Forelimb muscle (tissue), 1 donor: Measurements from ENCODE around the gene ZNF322. TPM values are rescaled to one million over a fixed set of nuclear protein-coding genes. Genes with fewer than 3 reads are reported as not detected.
A peak's percentile ranks its signal among the peaks of the same experiment; 100 is the strongest.

Experiments used
- DNase-seq: peaks from one replicate; pipeline ENCODE4 v3.0.0-alpha.2; 2013; ENCODE audit warnings: low read depth
- polyA plus RNA-seq: library from polyadenylated mRNA; unstranded; fragments of 120-200 nt; gene quantifications from one replicate; pipeline ENCODE4 v1.2.1, GENCODE V29; 2013; ENCODE audit not compliant: insufficient read length

ZNF322 gene
- polyA plus RNA-seq, 1 donor, result 17.3 TPM

GRCh38 chr6:26613689-26614683 lies 45.6 kb downstream of the ZNF322 start:
- no peak for DNase-seq

- DNase-seq, result no peak
Observed at GRCh38 chr6:26613201-26613600, 46.3 kb downstream of the ZNF322 start.

GRCh38 chr6:26611599-26611998 lies 47.9 kb downstream of the ZNF322 start:
- no peak for DNase-seq

GRCh38 chr6:26609463-26609862 lies 50.1 kb downstream of the ZNF322 start:
- no peak for DNase-seq

GRCh38 chr6:26607434-26608230 lies 51.9 kb downstream of the ZNF322 start:
- DNase-seq, result no peak

GRCh38 chr6:26604797-26605196 lies 54.7 kb downstream of the ZNF322 start:
- DNase-seq, result no peak

GRCh38 chr6:26604026-26604425 lies 55.5 kb downstream of the ZNF322 start:
- DNase-seq, result no peak

GRCh38 chr6:26602262-26602661 lies 57.3 kb downstream of the ZNF322 start:
- no peak for DNase-seq

- no peak for DNase-seq
Observed at GRCh38 chr6:26600759-26601158, 58.8 kb downstream of the ZNF322 start.

GRCh38 chr6:26599591-26599990 lies 60.0 kb downstream of the ZNF322 start:
- no peak for DNase-seq

GRCh38 chr6:26599134-26599533 lies 60.4 kb downstream of the ZNF322 start:
- no peak for DNase-seq

- DNase-seq, result no peak
Observed at GRCh38 chr6:26598267-26598666, 61.3 kb downstream of the ZNF322 start.

- no peak for DNase-seq
Observed at GRCh38 chr6:26597821-26598220, 61.7 kb downstream of the ZNF322 start.

GRCh38 chr6:26597389-26597766 lies 62.2 kb downstream of the ZNF322 start:
- DNase-seq, result no peak

- peak; percentile 96 for DNase-seq
Observed at GRCh38 chr6:26596579-26597388, 62.8 kb downstream of the ZNF322 start, which contains the start of gene ABT1. Gene ABT1, plus strand, starts transcription at chr6:26596953. Its CDS starts 30 bp downstream, at chr6:26596983.

GRCh38 chr6:26595669-26596269 lies 63.8 kb downstream of the ZNF322 start:
- DNase-seq, result no peak

GRCh38 chr6:26594730-26595632 lies 64.6 kb downstream of the ZNF322 start:
- no peak for DNase-seq

GRCh38 chr6:26594131-26594498 lies 65.4 kb downstream of the ZNF322 start:
- no peak for DNase-seq

- no peak for DNase-seq
Observed at GRCh38 chr6:26593278-26594130, 66.0 kb downstream of the ZNF322 start.
